ENCODE results near the gene CELSR3.

Gene CELSR3

DNA sequence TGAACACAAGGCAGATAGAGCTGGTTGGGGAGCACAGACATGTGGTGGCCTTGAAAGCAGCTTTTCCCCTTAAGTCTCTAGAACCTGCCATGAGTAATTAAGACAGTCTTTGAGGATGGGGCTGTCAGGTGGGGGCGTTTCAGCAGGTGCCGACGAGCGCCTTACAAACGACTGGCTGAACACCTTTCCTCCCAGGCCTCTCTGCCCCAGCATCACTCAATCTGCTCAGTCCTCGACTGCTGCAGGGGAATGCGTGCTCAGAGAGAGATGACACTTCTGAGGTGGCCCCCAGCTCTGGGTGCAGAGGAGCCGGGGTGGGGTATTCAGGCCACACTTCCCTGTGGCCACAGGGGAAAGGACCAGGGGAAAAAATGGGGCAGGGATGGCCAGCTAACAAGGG, 31.1 kb upstream of the CELSR3 start:
- Mint-ChIP-seq H3K27me3 (no peaks in the 10 kb centered on the region), H3K4me1 (ENCODE audit: low read depth in 2 of 2) (peaks cover 3 to 18% of the 10 kb centered on the region in 2 donors), H3K9me3 (no peaks in the 10 kb centered on the region), H3K36me3 (ENCODE audit: insufficient read depth) (peaks cover 71% of the 10 kb centered on the region), H3K27ac (peak overlapping the region in 1 of 2 donors; percentile 60), H3K4me3 (no peak overlapping the region)
- ATAC-seq (replicated peaks) (no peak), DNase-seq (no peak)

GRCh38 chr3:48692551-48692950, 29.9 kb upstream of the CELSR3 start:
- Mint-ChIP-seq H3K27me3 (no peaks in the 10 kb centered on the region), H3K36me3 (ENCODE audit: insufficient read depth) (peaks cover 80% of the 10 kb centered on the region), H3K27ac (no peak overlapping the region), H3K4me1 (ENCODE audit: low read depth in 2 of 2) (peaks cover 3 to 18% of the 10 kb centered on the region in 2 donors), H3K9me3 (no peaks in the 10 kb centered on the region), H3K4me3 (no peak overlapping the region)
- ATAC-seq (replicated peaks) (no peak), DNase-seq (no peak)

- Mint-ChIP-seq H3K36me3 (ENCODE audit: insufficient read depth) (peaks cover 85% of the 10 kb centered on the region), H3K27ac (peak overlapping the region in 1 of 2 donors; percentile 68), H3K27me3 (no peaks in the 10 kb centered on the region), H3K4me1 (ENCODE audit: low read depth in 2 of 2) (peaks cover 9 to 19% of the 10 kb centered on the region in 2 donors), H3K4me3 (no peak overlapping the region), H3K9me3 (no peaks in the 10 kb centered on the region)
- no peak for DNase-seq
- ATAC-seq (replicated peaks): no peak
Observed at GRCh38 chr3:48690846-48691458, 28.3 kb upstream of the CELSR3 start.

GRCh38 chr3:48689384-48689783, 26.7 kb upstream of the CELSR3 start:
- DNase-seq (no peak), ATAC-seq (replicated peaks) (no peak)
- Mint-ChIP-seq H3K4me3 (no peak overlapping the region), H3K27ac (no peak overlapping the region), H3K27me3 (no peaks in the 10 kb centered on the region), H3K9me3 (no peaks in the 10 kb centered on the region), H3K36me3 (ENCODE audit: insufficient read depth) (peaks cover 70% of the 10 kb centered on the region), H3K4me1 (ENCODE audit: low read depth in 2 of 2) (peaks cover 13 to 23% of the 10 kb centered on the region in 2 donors)

GRCh38 chr3:48688737-48689075, 26.0 kb upstream of the CELSR3 start:
- DNase-seq (no peak), ATAC-seq (replicated peaks) (no peak)
- Mint-ChIP-seq H3K4me1 (ENCODE audit: low read depth in 2 of 2) (peaks cover 16 to 27% of the 10 kb centered on the region in 2 donors), H3K4me3 (no peak overlapping the region), H3K27me3 (no peaks in the 10 kb centered on the region), H3K9me3 (no peaks in the 10 kb centered on the region), H3K36me3 (ENCODE audit: insufficient read depth) (peaks cover 66% of the 10 kb centered on the region), H3K27ac (peak overlapping the region in 1 of 2 donors; percentile 90)

DNA sequence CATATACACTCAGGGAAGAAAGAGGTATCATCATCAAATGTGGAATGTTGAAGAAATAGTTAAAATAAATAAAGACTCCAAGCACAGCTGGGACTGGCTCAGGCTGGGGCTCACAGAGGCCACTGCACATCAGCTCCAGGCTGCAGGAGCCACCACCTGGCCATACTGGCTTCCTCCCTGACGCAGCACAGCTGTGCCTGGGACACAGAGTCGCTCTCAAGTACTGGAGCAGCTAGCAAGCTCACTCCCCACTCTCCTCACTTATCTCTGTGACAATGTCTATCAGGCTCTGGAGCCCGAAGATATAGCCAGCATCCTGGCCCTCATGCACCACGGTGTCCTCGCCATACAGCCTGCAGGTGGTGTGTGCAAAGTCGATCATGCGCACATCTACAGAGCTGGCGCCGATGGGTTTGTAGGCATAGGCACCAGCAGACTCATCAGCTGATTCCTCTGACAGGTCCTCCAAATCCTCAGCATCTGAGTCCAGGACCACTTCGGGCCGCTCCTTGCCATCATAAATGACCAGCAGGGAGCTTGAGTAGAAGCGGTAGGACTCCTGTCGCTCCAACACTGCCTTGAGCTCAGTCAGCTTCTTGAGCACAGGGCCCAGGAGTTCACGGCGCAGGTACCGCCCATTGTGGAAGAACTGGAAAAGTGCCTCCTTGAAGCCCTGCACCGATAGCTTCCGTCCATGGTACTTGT, 25.5 kb upstream of the CELSR3 start:
- Mint-ChIP-seq H3K4me1 (ENCODE audit: low read depth in 2 of 2) (peaks cover 16 to 29% of the 10 kb centered on the region in 2 donors), H3K36me3 (ENCODE audit: insufficient read depth) (peaks cover 61% of the 10 kb centered on the region), H3K27ac (peak overlapping the region in 1 of 2 donors; percentile 90), H3K4me3 (peak overlapping the region in 1 of 2 donors; percentile 21), H3K27me3 (no peaks in the 10 kb centered on the region), H3K9me3 (no peaks in the 10 kb centered on the region)
- no peak for DNase-seq
- ATAC-seq (replicated peaks): no peak

GRCh38 chr3:48687220-48687678, 24.6 kb upstream of the CELSR3 start:
- ATAC-seq (replicated peaks): no peak
- Mint-ChIP-seq H3K27ac (peak overlapping the region in 1 of 2 donors; percentile 90), H3K27me3 (no peaks in the 10 kb centered on the region), H3K4me3 (no peak overlapping the region), H3K36me3 (ENCODE audit: insufficient read depth) (peaks cover 52% of the 10 kb centered on the region), H3K9me3 (no peaks in the 10 kb centered on the region), H3K4me1 (ENCODE audit: low read depth in 2 of 2) (peaks cover 20 to 24% of the 10 kb centered on the region in 2 donors)
- no peak for DNase-seq

DNA sequence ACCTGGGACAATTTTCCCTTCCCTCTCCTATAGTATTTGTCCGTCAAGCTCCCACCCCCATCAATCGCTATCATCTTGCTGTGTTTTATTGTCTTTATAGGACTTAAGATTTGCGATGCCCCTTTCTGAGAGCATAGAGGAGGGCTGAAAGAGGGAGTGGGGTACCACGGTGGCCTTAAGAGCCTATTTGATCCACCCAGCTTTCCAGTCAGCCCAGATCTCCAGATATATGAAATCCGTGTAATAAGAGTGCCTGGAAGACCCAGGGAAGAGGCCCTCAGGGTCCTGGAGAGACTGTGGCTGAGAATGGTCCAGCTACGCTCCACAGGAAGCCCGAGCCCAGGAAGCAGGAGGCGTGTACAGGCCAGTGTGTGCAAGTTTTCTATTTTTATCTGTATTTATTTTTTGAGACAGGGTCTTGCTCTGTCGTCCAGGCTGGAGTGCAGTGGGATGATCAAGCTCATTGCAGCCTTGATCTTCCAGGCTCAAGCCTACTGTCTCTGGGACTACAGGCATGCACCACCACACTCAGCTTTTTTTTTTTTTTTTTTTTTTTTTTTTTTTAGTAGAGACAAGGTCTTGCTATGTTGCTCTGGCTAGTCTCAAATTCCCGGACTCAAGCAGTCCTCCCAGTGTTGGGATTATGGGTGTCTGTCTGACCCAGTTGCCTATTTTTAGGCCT, 24.0 kb upstream of the CELSR3 start:
- no peak for ATAC-seq (replicated peaks)
- peak overlapping the region; percentile 80 to 87 for H3K4me3 Mint-ChIP-seq
- peaks cover 46% of the 10 kb centered on the region for H3K36me3 Mint-ChIP-seq (ENCODE audit: insufficient read depth)

GRCh38 chr3:48685603-48686511, 23.2 kb upstream of the CELSR3 start, which contains the start of gene NCKIPSD:
Gene NCKIPSD, minus strand, starts transcription at chr3:48685915. Its CDS starts 108 bp downstream, at chr3:48685807.
- Mint-ChIP-seq H3K4me3 (peak within 1 kb of the TSS; percentile 80 to 87), H3K27me3 (no peaks in the 10 kb centered on the region), H3K4me1 (ENCODE audit: low read depth in 2 of 2) (peaks cover 20 to 24% of the 10 kb centered on the region in 2 donors), H3K27ac (peak within 1 kb of the TSS; percentile 82 to 90), H3K9me3 (no peaks in the 10 kb centered on the region), H3K36me3 (ENCODE audit: insufficient read depth) (peaks cover 38% of the 10 kb centered on the region)
- DNase-seq: peak; percentile 82 to 88 (median 87)
- peak; percentile 85 for ATAC-seq (replicated peaks)

More for the DNA sequence above, 24.0 kb upstream of the CELSR3 start:
- peak overlapping the region; percentile 82 to 90 for H3K27ac Mint-ChIP-seq
- peaks cover 20 to 24% of the 10 kb centered on the region in 2 donors for H3K4me1 Mint-ChIP-seq (ENCODE audit: low read depth in 2 of 2)
- DNase-seq: no peak
- no peaks in the 10 kb centered on the region for H3K27me3 Mint-ChIP-seq
- H3K9me3 Mint-ChIP-seq: no peaks in the 10 kb centered on the region

- peaks cover 20 to 24% of the 10 kb centered on the region in 2 donors for H3K4me1 Mint-ChIP-seq (ENCODE audit: low read depth in 2 of 2)
Observed at GRCh38 chr3:48685293-48685602, 22.6 kb upstream of the CELSR3 start.

GRCh38 chr3:48684480-48685143, 21.9 kb upstream of the CELSR3 start:
- peak overlapping the region; percentile 29 to 90 for H3K27ac Mint-ChIP-seq
- H3K4me1 Mint-ChIP-seq (ENCODE audit: low read depth in 2 of 2): peaks cover 22 to 24% of the 10 kb centered on the region in 2 donors
- peak overlapping the region; percentile 80 to 87 for H3K4me3 Mint-ChIP-seq
- H3K36me3 Mint-ChIP-seq (ENCODE audit: insufficient read depth): peaks cover 25% of the 10 kb centered on the region
- ATAC-seq (replicated peaks): no peak
- no peak for DNase-seq
- no peaks in the 10 kb centered on the region for H3K27me3 Mint-ChIP-seq
- H3K9me3 Mint-ChIP-seq: no peaks in the 10 kb centered on the region

More at GRCh38 chr3:48685293-48685602, 22.6 kb upstream of the CELSR3 start:
- Mint-ChIP-seq H3K4me3 (peak overlapping the region; percentile 80 to 87), H3K27ac (peak overlapping the region; percentile 82 to 90), H3K27me3 (no peaks in the 10 kb centered on the region), H3K36me3 (ENCODE audit: insufficient read depth) (peaks cover 32% of the 10 kb centered on the region), H3K9me3 (no peaks in the 10 kb centered on the region)
- DNase-seq: no peak
- ATAC-seq (replicated peaks): no peak

GRCh38 chr3:48684054-48684349, 21.3 kb upstream of the CELSR3 start:
- H3K36me3 Mint-ChIP-seq (ENCODE audit: insufficient read depth): peaks cover 19% of the 10 kb centered on the region
- no peak overlapping the region for H3K27ac Mint-ChIP-seq
- no peak for DNase-seq
- H3K4me1 Mint-ChIP-seq (ENCODE audit: low read depth in 2 of 2): peaks cover 22 to 24% of the 10 kb centered on the region in 2 donors
- no peaks in the 10 kb centered on the region for H3K9me3 Mint-ChIP-seq
- H3K4me3 Mint-ChIP-seq: peak overlapping the region in 1 of 2 donors; percentile 87
- ATAC-seq (replicated peaks): no peak
- no peaks in the 10 kb centered on the region for H3K27me3 Mint-ChIP-seq

All from effector memory CD8-positive, alpha-beta T cell (primary cell).